LNCaP clone FGC (cell line): ENCODE data around the gene TMEM179B.
"Not testable (repeated sequence)": the region's sequence is repeated elsewhere in the genome, so short reads cannot be mapped to it uniquely, and the experiment has no call there.

ENCODE experiments used
- DNase-seq: peaks from one replicate; pipeline ENCODE4 v3.0.0-alpha.2; 2011; ENCODE audit warnings: low read depth
- H3K4me3 ChIP-seq: 2 replicates; pipeline ENCODE4 v1.5.1; 2011; ENCODE audit warnings: mild to moderate bottlenecking, low read depth, low read length, control low read depth
- TF ChIP-seq, protein P1 (sequence below): IDR thresholded peaks from 2 replicates; pipeline ENCODE4 v1.5.1; 2012; ENCODE audit warnings: mild to moderate bottlenecking; ENCODE audit not compliant: control insufficient read depth, insufficient read depth; ENCODE audit errors: extremely low read depth

TMEM179B gene

DNA sequence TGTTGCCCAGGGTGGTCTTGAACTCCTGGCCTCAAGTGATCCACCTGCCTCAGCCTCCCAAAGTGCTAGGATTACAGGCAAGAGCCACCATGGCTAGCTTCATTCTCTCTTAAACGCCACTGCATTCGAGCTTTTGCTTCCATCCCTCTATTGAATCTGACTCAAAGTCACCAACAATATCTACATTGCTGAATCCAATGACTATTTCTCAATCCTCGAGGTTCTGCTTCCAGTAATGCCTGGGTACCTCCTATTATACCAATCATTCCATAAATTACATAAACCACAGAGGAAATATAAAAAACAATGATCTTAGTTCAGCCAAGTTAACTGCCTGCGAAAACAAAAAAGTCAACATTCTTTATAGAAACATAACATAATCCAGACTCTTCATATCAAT, 29.9 kb downstream of the TMEM179B start:
- TF ChIP-seq, protein P1, sequence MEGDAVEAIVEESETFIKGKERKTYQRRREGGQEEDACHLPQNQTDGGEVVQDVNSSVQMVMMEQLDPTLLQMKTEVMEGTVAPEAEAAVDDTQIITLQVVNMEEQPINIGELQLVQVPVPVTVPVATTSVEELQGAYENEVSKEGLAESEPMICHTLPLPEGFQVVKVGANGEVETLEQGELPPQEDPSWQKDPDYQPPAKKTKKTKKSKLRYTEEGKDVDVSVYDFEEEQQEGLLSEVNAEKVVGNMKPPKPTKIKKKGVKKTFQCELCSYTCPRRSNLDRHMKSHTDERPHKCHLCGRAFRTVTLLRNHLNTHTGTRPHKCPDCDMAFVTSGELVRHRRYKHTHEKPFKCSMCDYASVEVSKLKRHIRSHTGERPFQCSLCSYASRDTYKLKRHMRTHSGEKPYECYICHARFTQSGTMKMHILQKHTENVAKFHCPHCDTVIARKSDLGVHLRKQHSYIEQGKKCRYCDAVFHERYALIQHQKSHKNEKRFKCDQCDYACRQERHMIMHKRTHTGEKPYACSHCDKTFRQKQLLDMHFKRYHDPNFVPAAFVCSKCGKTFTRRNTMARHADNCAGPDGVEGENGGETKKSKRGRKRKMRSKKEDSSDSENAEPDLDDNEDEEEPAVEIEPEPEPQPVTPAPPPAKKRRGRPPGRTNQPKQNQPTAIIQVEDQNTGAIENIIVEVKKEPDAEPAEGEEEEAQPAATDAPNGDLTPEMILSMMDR = no peak
- H3K4me3 ChIP-seq = no peak overlapping the region
- DNase-seq = no peak

DNA sequence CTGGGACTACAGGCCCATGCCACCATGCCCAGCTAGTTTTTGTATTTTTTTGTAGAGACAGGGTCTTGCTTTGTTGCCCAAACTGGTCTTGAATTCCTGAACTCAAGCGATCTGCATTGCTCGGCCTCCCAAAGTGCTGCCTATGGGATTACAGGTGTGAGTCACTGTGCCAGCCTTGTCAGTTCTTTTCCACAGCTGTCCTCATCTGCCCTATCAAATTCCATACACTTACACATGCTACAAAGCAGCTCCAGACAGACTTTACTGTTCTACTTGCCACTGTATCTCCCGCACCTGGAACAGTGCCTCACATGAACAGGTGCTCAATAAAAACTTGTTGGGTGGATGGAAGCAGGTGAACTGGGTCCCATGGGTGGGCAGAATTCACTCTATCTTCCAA, 36.5 kb downstream of the TMEM179B start:
- no peak overlapping the region for H3K4me3 ChIP-seq
- TF ChIP-seq, protein P1 = no peak
- no peak for DNase-seq

DNA sequence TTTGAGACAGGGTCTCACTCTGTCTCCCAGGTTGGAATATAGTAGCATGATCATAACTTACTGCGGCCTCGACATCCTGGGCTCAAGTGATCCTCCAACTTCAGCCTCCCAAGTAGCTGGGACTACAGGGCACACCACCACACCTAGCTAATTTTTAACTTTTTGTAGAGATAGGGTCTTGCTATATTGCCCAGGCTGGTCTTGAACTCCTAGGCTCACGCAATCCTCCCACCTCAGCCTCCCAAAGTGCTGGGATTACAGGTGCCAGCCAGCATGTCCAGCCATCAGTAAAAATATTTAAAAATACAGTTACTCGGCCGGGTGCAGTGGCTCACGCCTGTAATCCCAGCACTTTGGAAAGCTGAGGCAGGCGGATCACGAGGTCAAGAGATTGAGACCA, 40.9 kb downstream of the TMEM179B start:
- DNase-seq, H3K4me3 ChIP-seq: not testable (repeated sequence)

DNA sequence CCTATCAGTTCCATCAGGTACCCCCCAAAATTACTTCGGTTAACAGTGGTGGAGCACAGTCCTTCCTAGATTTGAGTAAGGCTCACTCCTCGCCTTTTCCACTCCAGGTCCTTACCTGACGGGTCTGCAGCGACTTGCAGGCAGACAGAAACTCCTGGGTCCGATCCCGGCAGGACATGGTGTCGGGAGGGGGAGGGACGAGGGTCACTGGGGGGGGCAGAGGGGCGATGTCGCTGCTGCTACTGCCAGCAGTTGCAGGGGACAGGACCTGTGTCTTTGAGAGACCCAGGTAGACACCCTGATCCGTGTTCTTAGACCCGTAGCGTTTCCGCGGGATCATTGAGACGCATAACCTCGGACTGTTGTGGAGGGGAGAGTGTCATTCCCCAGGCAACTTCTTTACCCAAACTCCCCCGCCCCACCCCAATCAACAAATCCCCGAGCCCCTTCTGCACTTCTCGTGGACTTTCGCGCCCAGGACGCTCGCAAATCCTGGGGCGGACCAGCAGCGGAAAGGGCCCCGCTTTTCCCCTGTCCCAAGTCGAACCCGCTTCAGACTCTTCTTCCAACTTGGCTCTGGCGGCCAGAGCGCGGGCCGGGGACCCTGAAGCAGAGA, 43.8 kb downstream of the TMEM179B start:
- TF ChIP-seq, protein P1 = no peak
- DNase-seq = no peak
- peak overlapping the region; percentile 96 for H3K4me3 ChIP-seq

DNA sequence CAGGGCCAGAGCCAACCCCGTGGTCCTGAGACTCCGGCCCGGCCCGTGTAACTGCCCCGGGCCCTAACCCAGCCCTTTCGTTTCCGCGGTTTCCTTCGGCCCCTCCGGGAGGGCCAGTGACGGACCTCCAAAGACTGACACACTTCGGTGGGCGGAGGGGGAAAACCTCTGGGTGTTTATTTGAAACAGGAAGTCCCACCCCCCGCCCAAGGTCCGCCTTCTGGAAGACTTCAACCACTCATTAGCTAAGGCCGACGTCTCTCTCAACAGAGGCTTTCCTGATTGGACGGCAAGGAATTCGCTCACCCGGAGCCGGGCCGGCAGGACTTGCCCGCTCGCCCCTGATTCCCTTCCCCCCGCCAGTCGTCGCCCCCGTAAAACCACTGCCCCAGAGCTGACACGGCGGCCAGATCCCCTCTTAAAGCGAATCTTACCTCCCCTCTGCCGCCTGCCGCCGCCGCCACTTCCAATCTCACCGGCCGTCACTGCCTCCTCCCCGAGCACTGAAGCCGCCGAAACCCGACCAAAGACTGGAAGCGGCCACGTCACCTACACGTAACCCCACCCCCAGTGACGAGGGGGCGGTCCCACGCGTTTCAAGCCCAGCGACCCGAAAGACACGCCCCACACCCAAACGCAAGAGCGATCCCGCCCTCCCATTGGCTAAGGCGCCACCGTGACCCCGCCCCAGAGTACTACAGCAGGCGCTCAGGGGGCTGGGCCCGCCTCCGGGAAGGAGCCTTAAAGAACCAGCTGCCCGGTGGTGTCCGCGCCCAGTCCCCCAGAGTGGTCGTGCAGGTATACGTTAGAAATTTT, 44.5 kb downstream of the TMEM179B start, which contains the start of gene STX5:
Gene STX5 (minus strand): TSS at position 532 of the 816 bp plus-strand sequence. CDS start 808 bp downstream, outside the sequence.
- TF ChIP-seq, protein P1 = no peak
- DNase-seq = peak; percentile 95

DNA sequence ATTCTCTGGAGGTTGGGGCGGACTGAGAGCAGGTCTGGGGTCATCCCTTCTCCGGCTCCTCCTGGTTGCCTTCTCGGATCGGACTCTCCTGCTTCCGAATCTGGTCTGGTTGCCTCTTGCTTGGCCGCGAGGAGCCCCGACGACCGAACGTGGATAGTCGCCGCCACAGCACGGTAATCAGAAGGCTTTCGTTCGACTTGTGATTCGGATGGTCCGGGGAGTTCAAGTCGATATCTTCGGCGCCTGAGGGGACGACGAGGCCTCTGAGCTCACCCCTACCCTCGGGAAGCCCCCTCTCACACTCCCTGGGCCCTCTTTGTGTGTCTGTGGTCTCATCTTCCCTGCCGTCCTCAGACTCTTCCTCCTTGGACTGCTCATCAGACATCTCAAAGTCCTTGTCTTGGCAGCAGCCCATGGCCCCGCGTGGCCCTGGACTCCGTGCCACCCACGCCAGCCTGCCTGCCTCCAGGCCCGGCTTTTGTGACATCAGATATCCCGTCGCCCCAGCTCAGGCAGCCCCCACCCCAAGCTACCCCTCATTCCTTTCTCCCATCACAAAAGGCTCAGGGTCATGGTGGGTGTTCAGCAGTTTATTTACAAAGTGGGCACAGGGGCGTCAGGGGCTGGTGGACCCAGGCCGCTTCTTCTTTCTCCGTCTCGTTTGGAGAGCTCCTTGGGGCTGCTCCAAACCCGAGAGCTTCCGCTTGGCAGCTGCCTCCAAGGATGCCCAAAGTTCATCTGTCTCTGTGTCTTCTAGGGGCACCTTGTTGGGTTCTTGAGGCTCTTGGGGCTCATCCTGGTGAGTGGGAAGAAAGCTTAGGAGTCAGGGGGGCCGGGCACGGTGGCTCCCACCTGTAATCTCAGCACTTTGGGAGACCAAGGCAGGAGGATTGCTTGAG, 45.4 kb downstream of the TMEM179B start, which contains the start of gene TEX54:
Gene TEX54 (minus strand): TSS at position 506 of the 899 bp plus-strand sequence.
- TF ChIP-seq, protein P1 = no peak
- H3K4me3 ChIP-seq = peak within 1 kb of the TSS; percentile 96
- no peak for DNase-seq

More for the DNA sequence above, 44.5 kb downstream of the TMEM179B start, which contains the start of gene STX5:
- peak within 1 kb of the TSS; percentile 96 for H3K4me3 ChIP-seq
